Tibial nerve (tissue), 4 donors: Measurements from ENCODE around the gene NCOR1.

ENCODE experiments used
- EP300 ChIP-seq, 2 donors: sonication (generic); formaldehyde crosslinking; IDR thresholded peaks; one replicate each; pipeline ENCODE4 v1.6.1; 2017; ENCODE audit warnings: antibody characterized with exemption in 2 of 2, mild to moderate bottlenecking in 1 of 2
- POLR2A ChIP-seq, 2 donors: fragments of 450-650 bp; IDR thresholded peaks; one replicate each; pipeline ENCODE4 v1.6.1; 2017; ENCODE audit warnings: antibody characterized with exemption in 2 of 2, mild to moderate bottlenecking in 2 of 2, moderate library complexity in 2 of 2
- TF ChIP-seq, protein P1 (sequence below), 5 experiments: fragments of 200-600 bp in 3 of 5; fragments of 450-650 bp in 2 of 5; sonication (generic) in 3 of 5; IDR thresholded peaks; one replicate each; pipeline ENCODE4 v1.5.1; 2016 to 2019; ENCODE audit warnings: antibody characterized with exemption in 5 of 5, mild to moderate bottlenecking in 3 of 5, moderate library complexity in 2 of 5

DNA sequence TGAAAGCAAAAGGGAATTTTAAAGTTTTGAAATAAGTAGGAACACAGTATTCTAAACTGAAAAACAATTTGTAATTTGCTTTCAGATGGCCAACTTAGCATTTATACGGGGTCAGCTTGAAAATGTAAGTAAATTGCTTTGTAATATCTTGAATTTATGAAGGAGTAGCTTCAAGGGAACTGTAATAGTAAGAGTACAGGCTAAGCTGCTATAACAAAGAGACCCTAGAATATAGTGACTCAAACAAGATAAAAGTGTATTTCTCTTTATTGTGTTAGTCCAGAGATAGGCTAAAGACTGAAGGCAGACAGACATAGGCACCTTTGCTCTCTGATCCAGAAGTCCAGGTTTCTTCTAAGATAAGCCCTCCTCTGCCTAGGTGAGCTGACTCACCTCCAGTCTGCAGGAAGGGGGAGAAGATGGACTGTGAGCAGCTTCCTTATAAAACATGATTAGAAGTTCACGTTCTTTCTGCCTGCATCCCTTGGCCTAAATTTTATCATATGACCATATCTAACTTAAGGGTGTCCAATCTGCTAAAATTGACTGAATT lies 212.6 kb downstream of the NCOR1 start:
- no peak for TF ChIP-seq POLR2A (IDR thresholded peaks at IDR 0.05)
- TF ChIP-seq, protein P1, sequence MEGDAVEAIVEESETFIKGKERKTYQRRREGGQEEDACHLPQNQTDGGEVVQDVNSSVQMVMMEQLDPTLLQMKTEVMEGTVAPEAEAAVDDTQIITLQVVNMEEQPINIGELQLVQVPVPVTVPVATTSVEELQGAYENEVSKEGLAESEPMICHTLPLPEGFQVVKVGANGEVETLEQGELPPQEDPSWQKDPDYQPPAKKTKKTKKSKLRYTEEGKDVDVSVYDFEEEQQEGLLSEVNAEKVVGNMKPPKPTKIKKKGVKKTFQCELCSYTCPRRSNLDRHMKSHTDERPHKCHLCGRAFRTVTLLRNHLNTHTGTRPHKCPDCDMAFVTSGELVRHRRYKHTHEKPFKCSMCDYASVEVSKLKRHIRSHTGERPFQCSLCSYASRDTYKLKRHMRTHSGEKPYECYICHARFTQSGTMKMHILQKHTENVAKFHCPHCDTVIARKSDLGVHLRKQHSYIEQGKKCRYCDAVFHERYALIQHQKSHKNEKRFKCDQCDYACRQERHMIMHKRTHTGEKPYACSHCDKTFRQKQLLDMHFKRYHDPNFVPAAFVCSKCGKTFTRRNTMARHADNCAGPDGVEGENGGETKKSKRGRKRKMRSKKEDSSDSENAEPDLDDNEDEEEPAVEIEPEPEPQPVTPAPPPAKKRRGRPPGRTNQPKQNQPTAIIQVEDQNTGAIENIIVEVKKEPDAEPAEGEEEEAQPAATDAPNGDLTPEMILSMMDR (IDR thresholded peaks at IDR 0.05): no peak
- TF ChIP-seq EP300 (IDR thresholded peaks at IDR 0.05): no peak
